Neural cell (in vitro differentiated cells): Measurements from ENCODE around the gene EYA2. TPM values are rescaled to one million over a fixed set of nuclear protein-coding genes. Genes with fewer than 3 reads are reported as not detected.

Experiments used
- H2AFZ ChIP-seq: fragments of 200-600, 300-800 bp; sonication (generic), shearing (Covaris generic); 2 replicates; pipeline ENCODE4 v1.6.0; 2014; ENCODE audit warnings: low read depth, mild to moderate bottlenecking, antibody characterized with exemption, low read length, moderate library complexity
- H3F3A ChIP-seq: fragments of 200-600 bp; shearing (Covaris generic); 2 replicates; pipeline ENCODE4 v1.6.1; 2016; ENCODE audit warnings: mild to moderate bottlenecking, moderate library complexity, mixed read lengths, antibody characterized with exemption, low read length; ENCODE audit not compliant: insufficient read depth, poor library complexity, severe bottlenecking
- H3K27ac ChIP-seq: fragments of 200-600, 300-800 bp; sonication (generic), shearing (Covaris generic); 2 replicates; pipeline ENCODE4 v1.5.1; 2014; ENCODE audit warnings: mild to moderate bottlenecking, low read length, moderate library complexity
- H3K27me3 ChIP-seq: fragments of 300-800, 200-600 bp; sonication (generic), shearing (Covaris generic); 2 replicates; pipeline ENCODE4 v1.6.0; 2014; ENCODE audit warnings: mild to moderate bottlenecking, low read depth, low read length, moderate library complexity; ENCODE audit not compliant: insufficient read depth
- H3K36me3 ChIP-seq: fragments of 300-800, 200-600 bp; sonication (generic), shearing (Covaris generic); 2 replicates; pipeline ENCODE4 v1.5.1; 2014; ENCODE audit warnings: mild to moderate bottlenecking, antibody characterized with exemption, low read length, moderate library complexity; ENCODE audit not compliant: insufficient read depth
- H3K4me2 ChIP-seq: fragments of 300-800, 200-600 bp; sonication (generic), shearing (Covaris generic); 2 replicates; pipeline ENCODE4 v1.6.0; 2014; ENCODE audit warnings: mild to moderate bottlenecking, low read length
- H3K4me3 ChIP-seq: fragments of 300-800, 200-600 bp; sonication (generic), shearing (Covaris generic); 2 replicates; pipeline ENCODE4 v1.5.1; 2014; ENCODE audit warnings: mild to moderate bottlenecking, low read length, moderate library complexity
- H3K79me2 ChIP-seq: fragments of 200-600 bp; shearing (Covaris generic); replicated peaks from 2 replicates; pipeline ENCODE4 v1.6.0; 2014; ENCODE audit warnings: mild to moderate bottlenecking, low read length, moderate library complexity; ENCODE audit not compliant: insufficient read depth
- H3K9ac ChIP-seq: fragments of 300-800, 200-600 bp; sonication (generic), shearing (Covaris generic); 2 replicates; pipeline ENCODE4 v1.6.1; 2016; ENCODE audit warnings: mild to moderate bottlenecking, low read length, mixed read lengths
- H3K9me2 ChIP-seq: fragments of 200-600 bp; shearing (Covaris generic); 2 replicates; pipeline ENCODE4 v1.6.1; 2016; ENCODE audit warnings: mild to moderate bottlenecking, low read length, mixed read lengths; ENCODE audit not compliant: insufficient read depth
- H3K9me3 ChIP-seq: fragments of 200-600, 300-800 bp; sonication (generic), shearing (Covaris generic); 2 replicates; pipeline ENCODE4 v1.6.1; 2016; ENCODE audit warnings: mild to moderate bottlenecking, mixed run types, low read length, moderate library complexity, mixed read lengths
- H4K20me1 ChIP-seq: fragments of 200-600 bp; shearing (Covaris generic); 2 replicates; pipeline ENCODE4 v1.6.1; 2016; ENCODE audit warnings: mild to moderate bottlenecking, mixed run types; ENCODE audit not compliant: insufficient read depth
- EP300 ChIP-seq: fragments of 450-650 bp; conservative IDR thresholded peaks from 2 replicates; pipeline ENCODE4 v1.6.1; 2014; ENCODE audit warnings: antibody characterized with exemption, mild to moderate bottlenecking, moderate library complexity; ENCODE audit not compliant: poor library complexity, severe bottlenecking
- EZH2 ChIP-seq: fragments of 200-600, 300-800 bp; shearing (Covaris generic), sonication (generic); IDR thresholded peaks from 2 replicates; pipeline ENCODE4 v1.6.1; 2014; ENCODE audit warnings: antibody characterized with exemption, low read length, borderline replicate concordance, mild to moderate bottlenecking; ENCODE audit not compliant: insufficient read depth, poor library complexity, severe bottlenecking
- MXI1 ChIP-seq: fragments of 450-650 bp; conservative IDR thresholded peaks from 2 replicates; pipeline ENCODE4 v1.6.1; 2014; ENCODE audit warnings: antibody characterized with exemption, mild to moderate bottlenecking; ENCODE audit not compliant: poor library complexity, severe bottlenecking
- POLR2AphosphoS5 ChIP-seq: IDR thresholded peaks from 2 replicates; pipeline ENCODE4 v1.6.1; 2012
- RAD21 ChIP-seq: fragments of 450-650 bp; conservative IDR thresholded peaks from 2 replicates; pipeline ENCODE4 v1.6.1; 2014; ENCODE audit warnings: antibody characterized with exemption, mild to moderate bottlenecking, moderate library complexity
- SMC3 ChIP-seq: fragments of 450-650 bp; conservative IDR thresholded peaks from 2 replicates; pipeline ENCODE4 v1.6.1; 2014; ENCODE audit warnings: antibody characterized with exemption, mild to moderate bottlenecking, moderate library complexity; ENCODE audit not compliant: poor library complexity
- TAF1 ChIP-seq: IDR thresholded peaks from 2 replicates; pipeline ENCODE4 v1.6.1; 2012; ENCODE audit warnings: low read depth
- polyA plus RNA-seq: library from polyadenylated mRNA; depleted of rRNA; stranded (reverse); fragments of >200 nt; gene quantifications from 2 replicates; pipeline ENCODE4 v1.2.3, GENCODE V29; 2014
- TF ChIP-seq, protein P1 (sequence below): IDR thresholded peaks from 2 replicates; pipeline ENCODE4 v1.6.1; 2012; ENCODE audit warnings: borderline replicate concordance
- TF ChIP-seq, protein P2 (sequence below): fragments of 450-650 bp; IDR thresholded peaks from 2 replicates; pipeline ENCODE4 v1.5.1; 2014; ENCODE audit warnings: antibody characterized with exemption, mild to moderate bottlenecking, moderate library complexity; ENCODE audit not compliant: poor library complexity, severe bottlenecking

EYA2 gene
- polyA plus RNA-seq, 1 donor from 2014 or later, result 0.88 TPM

DNA sequence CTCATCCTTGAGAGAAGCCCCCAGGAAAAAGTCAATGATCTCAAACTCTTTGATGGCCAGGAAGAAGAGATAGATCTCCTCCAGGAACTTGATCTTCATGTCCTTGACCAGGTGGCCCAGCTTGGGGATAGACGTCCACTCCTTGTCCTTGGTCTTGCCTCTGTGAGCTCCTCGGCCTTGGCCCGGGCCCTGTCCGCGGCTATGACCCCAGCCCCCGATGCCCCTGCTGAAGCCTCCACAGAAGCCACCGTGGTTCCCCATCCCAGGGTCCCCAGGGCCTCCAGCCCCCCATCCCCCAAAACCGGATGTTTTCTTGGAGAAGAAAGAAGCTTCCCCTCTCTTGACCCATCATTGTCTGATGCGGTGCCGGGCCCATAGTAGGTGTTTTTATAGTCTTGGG, 266.8 kb downstream of the EYA2 start:
- H3K27me3 ChIP-seq, result no peaks in the 10 kb centered on the region
- no peaks in the 10 kb centered on the region for H3K9me3 ChIP-seq
- H3K36me3 ChIP-seq, result no peaks in the 10 kb centered on the region
- no peak overlapping the region for H2AFZ ChIP-seq
- no peaks in the 10 kb centered on the region for H4K20me1 ChIP-seq
- no peak overlapping the region for H3K9ac ChIP-seq
- no peak for TF ChIP-seq EZH2
- TF ChIP-seq POLR2AphosphoS5, result no peak
- TF ChIP-seq TAF1, result no peak
- no peak for TF ChIP-seq EP300
- TF ChIP-seq, protein P1, sequence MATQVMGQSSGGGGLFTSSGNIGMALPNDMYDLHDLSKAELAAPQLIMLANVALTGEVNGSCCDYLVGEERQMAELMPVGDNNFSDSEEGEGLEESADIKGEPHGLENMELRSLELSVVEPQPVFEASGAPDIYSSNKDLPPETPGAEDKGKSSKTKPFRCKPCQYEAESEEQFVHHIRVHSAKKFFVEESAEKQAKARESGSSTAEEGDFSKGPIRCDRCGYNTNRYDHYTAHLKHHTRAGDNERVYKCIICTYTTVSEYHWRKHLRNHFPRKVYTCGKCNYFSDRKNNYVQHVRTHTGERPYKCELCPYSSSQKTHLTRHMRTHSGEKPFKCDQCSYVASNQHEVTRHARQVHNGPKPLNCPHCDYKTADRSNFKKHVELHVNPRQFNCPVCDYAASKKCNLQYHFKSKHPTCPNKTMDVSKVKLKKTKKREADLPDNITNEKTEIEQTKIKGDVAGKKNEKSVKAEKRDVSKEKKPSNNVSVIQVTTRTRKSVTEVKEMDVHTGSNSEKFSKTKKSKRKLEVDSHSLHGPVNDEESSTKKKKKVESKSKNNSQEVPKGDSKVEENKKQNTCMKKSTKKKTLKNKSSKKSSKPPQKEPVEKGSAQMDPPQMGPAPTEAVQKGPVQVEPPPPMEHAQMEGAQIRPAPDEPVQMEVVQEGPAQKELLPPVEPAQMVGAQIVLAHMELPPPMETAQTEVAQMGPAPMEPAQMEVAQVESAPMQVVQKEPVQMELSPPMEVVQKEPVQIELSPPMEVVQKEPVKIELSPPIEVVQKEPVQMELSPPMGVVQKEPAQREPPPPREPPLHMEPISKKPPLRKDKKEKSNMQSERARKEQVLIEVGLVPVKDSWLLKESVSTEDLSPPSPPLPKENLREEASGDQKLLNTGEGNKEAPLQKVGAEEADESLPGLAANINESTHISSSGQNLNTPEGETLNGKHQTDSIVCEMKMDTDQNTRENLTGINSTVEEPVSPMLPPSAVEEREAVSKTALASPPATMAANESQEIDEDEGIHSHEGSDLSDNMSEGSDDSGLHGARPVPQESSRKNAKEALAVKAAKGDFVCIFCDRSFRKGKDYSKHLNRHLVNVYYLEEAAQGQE, result no peak
- no peak for TF ChIP-seq SMC3
- TF ChIP-seq MXI1, result no peak
- TF ChIP-seq, protein P2, sequence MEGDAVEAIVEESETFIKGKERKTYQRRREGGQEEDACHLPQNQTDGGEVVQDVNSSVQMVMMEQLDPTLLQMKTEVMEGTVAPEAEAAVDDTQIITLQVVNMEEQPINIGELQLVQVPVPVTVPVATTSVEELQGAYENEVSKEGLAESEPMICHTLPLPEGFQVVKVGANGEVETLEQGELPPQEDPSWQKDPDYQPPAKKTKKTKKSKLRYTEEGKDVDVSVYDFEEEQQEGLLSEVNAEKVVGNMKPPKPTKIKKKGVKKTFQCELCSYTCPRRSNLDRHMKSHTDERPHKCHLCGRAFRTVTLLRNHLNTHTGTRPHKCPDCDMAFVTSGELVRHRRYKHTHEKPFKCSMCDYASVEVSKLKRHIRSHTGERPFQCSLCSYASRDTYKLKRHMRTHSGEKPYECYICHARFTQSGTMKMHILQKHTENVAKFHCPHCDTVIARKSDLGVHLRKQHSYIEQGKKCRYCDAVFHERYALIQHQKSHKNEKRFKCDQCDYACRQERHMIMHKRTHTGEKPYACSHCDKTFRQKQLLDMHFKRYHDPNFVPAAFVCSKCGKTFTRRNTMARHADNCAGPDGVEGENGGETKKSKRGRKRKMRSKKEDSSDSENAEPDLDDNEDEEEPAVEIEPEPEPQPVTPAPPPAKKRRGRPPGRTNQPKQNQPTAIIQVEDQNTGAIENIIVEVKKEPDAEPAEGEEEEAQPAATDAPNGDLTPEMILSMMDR, result no peak
- TF ChIP-seq RAD21, result no peak
- no peak overlapping the region for H3K27ac ChIP-seq
- H3K9me2 ChIP-seq, result no peaks in the 10 kb centered on the region
- no peaks in the 10 kb centered on the region for H3K79me2 ChIP-seq
- no peak overlapping the region for H3K4me3 ChIP-seq
- H3F3A ChIP-seq, result no peaks in the 10 kb centered on the region
- H3K4me2 ChIP-seq, result no peak overlapping the region

DNA sequence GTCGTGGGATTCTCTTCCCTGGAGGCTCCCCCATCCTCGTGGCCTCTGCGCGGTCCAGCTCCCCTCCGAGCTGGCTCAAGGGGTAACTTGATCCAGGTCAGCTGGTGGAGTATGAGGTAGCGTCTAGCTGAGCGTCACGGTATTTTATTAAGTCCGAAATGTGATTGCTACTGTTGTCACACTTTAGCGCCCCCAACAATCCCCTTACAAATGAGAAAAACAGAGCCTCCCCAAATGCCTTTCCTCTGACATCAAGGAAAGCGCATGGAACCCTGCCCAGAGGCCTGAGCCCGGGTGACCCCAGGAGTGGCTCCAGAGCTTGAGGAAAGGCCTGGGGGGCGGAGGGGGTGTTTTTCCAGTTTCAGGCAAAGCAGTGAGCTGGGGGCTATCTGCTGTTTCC, 269.5 kb downstream of the EYA2 start:
- Histone ChIP-seq H3K9me2 (no peaks in the 10 kb centered on the region), H4K20me1 (no peaks in the 10 kb centered on the region), H3F3A (no peaks in the 10 kb centered on the region), H3K4me2 (no peak overlapping the region), H3K27ac (no peak overlapping the region), H3K4me3 (no peak overlapping the region), H3K27me3 (no peaks in the 10 kb centered on the region), H3K9me3 (no peaks in the 10 kb centered on the region), H3K9ac (no peak overlapping the region), H3K36me3 (no peaks in the 10 kb centered on the region), H2AFZ (no peak overlapping the region), H3K79me2 (no peaks in the 10 kb centered on the region)
- TF ChIP-seq, protein P2, result no peak
- TF ChIP-seq POLR2AphosphoS5 (no peak), EZH2 (no peak), EP300 (no peak), RAD21 (no peak), SMC3 (no peak), MXI1 (no peak), TAF1 (no peak)
- TF ChIP-seq, protein P1, result no peak
